Subcutaneous abdominal adipose tissue (tissue), 5 donors: ENCODE results near the gene IL20RB.

Experiments
- H3K27ac ChIP-seq: one replicate; pipeline ENCODE4 v1.7.0; 2013; ENCODE audit warnings: low read depth, mild to moderate bottlenecking, inconsistent platforms, low read length, moderate library complexity
- H3K27me3 ChIP-seq, 5 donors: one replicate each; pipeline ENCODE4 v1.7.0; 2013; ENCODE audit warnings: low read length in 5 of 5, inconsistent platforms in 1 of 5; ENCODE audit not compliant: control insufficient read depth in 5 of 5, insufficient read depth in 4 of 5
- H3K36me3 ChIP-seq, 5 donors: one replicate each; pipeline ENCODE4 v1.7.0; 2013; ENCODE audit warnings: low read length in 5 of 5; ENCODE audit not compliant: control insufficient read depth in 5 of 5, insufficient read depth in 5 of 5
- H3K4me1 ChIP-seq, 5 donors: one replicate each; pipeline ENCODE4 v1.7.0; 2013; ENCODE audit warnings: low read length in 5 of 5, mild to moderate bottlenecking in 3 of 5, moderate library complexity in 1 of 5; ENCODE audit not compliant: control insufficient read depth in 5 of 5, insufficient read depth in 5 of 5
- H3K4me3 ChIP-seq, 5 donors: one replicate each; pipeline ENCODE4 v1.7.0; 2013; ENCODE audit warnings: low read length in 5 of 5, low read depth in 1 of 5
- H3K9ac ChIP-seq, 5 donors: one replicate each; pipeline ENCODE4 v1.7.0; 2013; ENCODE audit warnings: low read length in 5 of 5, mild to moderate bottlenecking in 4 of 5, moderate library complexity in 3 of 5
- H3K9me3 ChIP-seq, 5 donors: one replicate each; pipeline ENCODE4 v1.7.0; 2013; ENCODE audit warnings: low read length in 5 of 5; ENCODE audit not compliant: control insufficient read depth in 5 of 5
- donor health status: healthy.
- donor health status: healthy.
- donor health status: healthy.
- donor health status: healthy.
- donor health status: healthy.

The IL20RB gene

GRCh38 chr3:136925425-136926190, 32.2 kb upstream of the IL20RB start:
- peaks cover 0 to 4% (median 3%) of the 10 kb centered on the region in 5 donors for H3K36me3 ChIP-seq
- H3K27me3 ChIP-seq, result no peaks in the 10 kb centered on the region
- H3K9me3 ChIP-seq, result peaks cover 0 to 2% (median 0%) of the 10 kb centered on the region in 5 donors
- peak overlapping the region in 1 of 5 donors; percentile 36 for H3K9ac ChIP-seq
- peak overlapping the region; percentile 38 for H3K27ac ChIP-seq
- H3K4me3 ChIP-seq, result no peak overlapping the region
- peaks cover 0 to 30% (median 28%) of the 10 kb centered on the region in 5 donors for H3K4me1 ChIP-seq

- H3K4me1 ChIP-seq, result peaks cover 2 to 53% (median 45%) of the 10 kb centered on the region in 5 donors
- H3K9ac ChIP-seq, result no peak overlapping the region
- no peaks in the 10 kb centered on the region for H3K9me3 ChIP-seq
- H3K27me3 ChIP-seq, result no peaks in the 10 kb centered on the region
- no peak overlapping the region for H3K4me3 ChIP-seq
- peak overlapping the region; percentile 83 for H3K27ac ChIP-seq
- H3K36me3 ChIP-seq, result peaks cover 0 to 4% (median 3%) of the 10 kb centered on the region in 5 donors
Observed at GRCh38 chr3:136928240-136928639, 29.5 kb upstream of the IL20RB start.

- peak overlapping the region; percentile 83 for H3K27ac ChIP-seq
- peaks cover 0 to 7% (median 3%) of the 10 kb centered on the region in 5 donors for H3K36me3 ChIP-seq
- peak overlapping the region; percentile 44 to 71 (median 57) for H3K4me3 ChIP-seq
- no peaks in the 10 kb centered on the region for H3K9me3 ChIP-seq
- H3K4me1 ChIP-seq, result peaks cover 2 to 50% (median 44%) of the 10 kb centered on the region in 5 donors
- peak overlapping the region; percentile 50 to 76 (median 64) for H3K9ac ChIP-seq
- H3K27me3 ChIP-seq, result no peaks in the 10 kb centered on the region
Observed at GRCh38 chr3:136929977-136930670, 27.7 kb upstream of the IL20RB start.

DNA sequence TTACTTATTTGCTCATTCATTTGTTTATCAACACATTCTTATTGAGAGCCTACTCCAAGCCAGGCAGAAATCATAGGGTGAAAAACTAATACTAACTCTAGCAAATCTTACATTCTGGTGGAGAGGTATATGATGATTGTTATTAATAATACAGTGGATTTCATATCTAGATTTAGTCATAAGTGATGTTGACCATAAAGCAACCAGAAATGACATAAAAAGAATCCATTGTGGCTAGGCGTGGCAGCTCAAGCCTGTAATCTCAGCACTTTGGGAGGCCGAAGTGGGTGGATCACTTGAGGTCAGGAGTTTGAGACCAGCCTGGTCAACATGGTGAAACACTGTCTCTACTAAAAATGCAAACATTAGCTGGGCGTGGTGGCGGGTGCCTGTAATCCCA, 26.2 kb upstream of the IL20RB start:
- no peaks in the 10 kb centered on the region for H3K9me3 ChIP-seq
- peaks cover 4 to 9% (median 7%) of the 10 kb centered on the region in 5 donors for H3K36me3 ChIP-seq
- H3K4me3 ChIP-seq, result peak overlapping the region; percentile 53 to 71 (median 57)
- H3K27ac ChIP-seq, result peak overlapping the region; percentile 83
- peak overlapping the region in 4 of 5 donors; percentile 64 to 76 (median 66) for H3K9ac ChIP-seq
- peaks cover 2 to 42% (median 35%) of the 10 kb centered on the region in 5 donors for H3K4me1 ChIP-seq
- H3K27me3 ChIP-seq, result no peaks in the 10 kb centered on the region

DNA sequence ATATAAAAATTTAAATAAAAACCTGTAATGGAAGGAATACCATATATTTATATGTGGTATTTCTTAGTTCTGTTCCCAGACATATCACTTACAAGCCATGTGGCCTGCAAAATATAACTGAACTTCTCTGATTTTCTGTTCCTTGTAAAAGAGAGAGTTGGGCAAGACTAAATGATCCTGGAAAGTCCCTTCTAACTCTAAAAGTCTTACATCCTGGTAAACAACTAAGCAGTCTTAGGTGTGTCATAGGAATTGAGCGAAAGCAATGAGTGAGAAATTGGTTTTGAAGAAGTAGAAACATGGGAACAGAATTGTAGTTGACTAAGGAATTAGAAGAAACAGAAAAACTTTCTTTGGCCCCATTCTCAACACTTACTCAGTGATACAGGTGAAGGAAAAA, 25.3 kb upstream of the IL20RB start:
- peak overlapping the region in 2 of 5 donors; percentile 4 to 57 for H3K4me3 ChIP-seq
- peak overlapping the region; percentile 83 for H3K27ac ChIP-seq
- H3K4me1 ChIP-seq, result peaks cover 2 to 42% (median 36%) of the 10 kb centered on the region in 5 donors
- H3K9ac ChIP-seq, result no peak overlapping the region
- H3K27me3 ChIP-seq, result no peaks in the 10 kb centered on the region
- H3K9me3 ChIP-seq, result peaks cover 0 to 4% (median 0%) of the 10 kb centered on the region in 5 donors
- peaks cover 6 to 9% (median 9%) of the 10 kb centered on the region in 5 donors for H3K36me3 ChIP-seq

DNA sequence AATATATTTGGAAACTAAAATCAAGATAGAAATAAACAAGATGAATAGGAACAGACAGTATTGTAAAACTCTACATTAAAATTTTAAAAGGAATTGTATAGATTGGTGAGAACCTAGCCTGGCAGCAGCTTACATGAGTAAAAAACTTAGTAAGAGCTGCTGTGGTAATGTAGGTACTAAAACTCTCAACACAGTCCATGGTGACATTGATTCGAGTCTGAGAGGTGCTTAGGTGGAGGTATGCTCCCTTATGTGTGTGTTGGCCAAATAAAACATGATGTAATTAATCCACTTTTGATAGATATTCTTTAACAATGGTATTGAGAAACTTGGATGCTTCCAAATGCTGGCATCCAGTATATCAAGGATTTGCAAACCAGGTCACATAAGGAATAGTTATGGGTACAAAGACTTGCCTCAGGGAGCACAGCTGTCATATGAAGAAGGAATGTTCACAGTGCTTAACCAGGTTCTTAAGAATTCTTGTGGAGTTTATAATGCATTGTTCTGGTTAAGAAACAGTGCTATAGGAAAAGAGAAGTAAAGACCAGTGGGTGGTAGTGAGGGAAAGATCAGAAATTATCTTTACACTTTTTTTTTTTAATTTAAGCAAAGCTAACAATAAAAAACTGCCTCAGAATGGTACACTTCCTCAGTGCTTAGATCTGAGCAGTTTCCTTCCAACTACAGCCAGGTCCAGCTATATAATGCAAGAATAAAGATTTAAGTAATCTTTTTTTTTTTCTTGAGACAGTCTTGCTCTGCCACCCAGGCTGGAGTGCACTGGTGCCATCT, 24.6 kb upstream of the IL20RB start:
- H3K4me3 ChIP-seq, result peak overlapping the region in 1 of 5 donors; percentile 2
- peak overlapping the region; percentile 83 for H3K27ac ChIP-seq
- peaks cover 0 to 4% (median 0%) of the 10 kb centered on the region in 5 donors for H3K9me3 ChIP-seq
- peaks cover 2 to 44% (median 40%) of the 10 kb centered on the region in 5 donors for H3K4me1 ChIP-seq
- H3K27me3 ChIP-seq, result no peaks in the 10 kb centered on the region
- H3K9ac ChIP-seq, result no peak overlapping the region
- H3K36me3 ChIP-seq, result peaks cover 5 to 9% (median 7%) of the 10 kb centered on the region in 5 donors

GRCh38 chr3:136937175-136937574, 20.6 kb upstream of the IL20RB start:
- H3K4me1 ChIP-seq, result peaks cover 2 to 35% (median 26%) of the 10 kb centered on the region in 5 donors
- no peak overlapping the region for H3K9ac ChIP-seq
- no peaks in the 10 kb centered on the region for H3K27me3 ChIP-seq
- peaks cover 2 to 9% (median 5%) of the 10 kb centered on the region in 5 donors for H3K36me3 ChIP-seq
- no peak overlapping the region for H3K4me3 ChIP-seq
- H3K27ac ChIP-seq, result no peak overlapping the region
- peaks cover 0 to 4% (median 0%) of the 10 kb centered on the region in 5 donors for H3K9me3 ChIP-seq

DNA sequence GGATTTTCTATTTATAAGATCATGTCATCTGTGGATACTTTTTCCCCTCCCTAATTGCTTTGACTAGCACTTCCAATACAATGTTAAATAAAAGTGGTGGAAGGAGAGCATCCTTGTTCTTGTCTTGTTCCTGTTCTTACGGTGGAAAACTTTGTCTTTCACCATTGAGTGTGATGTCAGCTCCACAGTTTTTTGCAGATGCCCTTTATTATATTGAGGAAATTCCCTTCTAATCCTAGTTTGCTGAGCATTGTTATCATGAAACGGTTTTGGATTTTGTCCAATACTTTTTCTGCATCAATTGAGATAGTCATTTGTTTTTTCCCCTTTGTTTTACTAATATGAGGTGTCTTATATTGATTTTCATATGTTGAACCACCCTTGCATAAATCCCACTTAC, 19.9 kb upstream of the IL20RB start:
- H3K4me1 ChIP-seq, result peaks cover 0 to 34% (median 26%) of the 10 kb centered on the region in 5 donors
- no peaks in the 10 kb centered on the region for H3K27me3 ChIP-seq
- no peak overlapping the region for H3K9ac ChIP-seq
- peaks cover 0 to 4% (median 0%) of the 10 kb centered on the region in 5 donors for H3K9me3 ChIP-seq
- H3K4me3 ChIP-seq, result no peak overlapping the region
- H3K36me3 ChIP-seq, result peaks cover 2 to 9% (median 5%) of the 10 kb centered on the region in 5 donors
- no peak overlapping the region for H3K27ac ChIP-seq

DNA sequence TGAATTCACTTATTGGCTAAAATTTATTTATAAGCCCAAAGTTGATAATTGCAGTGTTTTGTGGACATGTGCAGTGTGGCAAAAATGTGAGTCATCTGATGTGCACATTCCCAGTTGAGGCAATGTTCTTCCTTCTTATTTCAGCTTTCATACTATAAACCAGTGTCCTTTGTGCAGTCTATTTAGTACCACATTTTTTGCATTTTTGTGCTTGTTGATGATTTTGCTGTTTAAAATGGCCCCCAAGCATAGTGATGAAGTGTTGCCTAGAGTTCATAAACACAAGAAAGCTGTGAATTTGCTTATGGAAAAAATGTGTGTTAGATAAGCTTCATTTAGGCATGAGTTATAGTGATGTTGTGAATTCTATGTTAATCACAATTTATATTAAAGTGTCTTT, 19.4 kb upstream of the IL20RB start:
- H3K9ac ChIP-seq, result no peak overlapping the region
- H3K4me3 ChIP-seq, result no peak overlapping the region
- H3K27ac ChIP-seq, result peak overlapping the region; percentile 4
- peaks cover 0 to 34% (median 26%) of the 10 kb centered on the region in 5 donors for H3K4me1 ChIP-seq
- H3K36me3 ChIP-seq, result peaks cover 2 to 9% (median 5%) of the 10 kb centered on the region in 5 donors
- H3K27me3 ChIP-seq, result no peaks in the 10 kb centered on the region
- peaks cover 0 to 4% (median 0%) of the 10 kb centered on the region in 5 donors for H3K9me3 ChIP-seq
